ENCODE results near the gene FHIT. TPM values are rescaled to one million over a fixed set of nuclear protein-coding genes. Genes with fewer than 3 reads are reported as not detected.

The FHIT gene
- total RNA-seq, 1 donor from 2014 or later, result 20.2 TPM

GRCh38 chr3:60013241-60013640 lies 1238.0 kb downstream of the FHIT start:
- Mint-ChIP-seq H3K9me3 (ENCODE audit: unreplicated experiment) (no peaks in the 10 kb centered on the region), H3K27ac (ENCODE audit: unreplicated experiment) (no peak overlapping the region), H3K4me1 (ENCODE audit: unreplicated experiment) (no peaks in the 10 kb centered on the region), H3K4me3 (ENCODE audit: unreplicated experiment) (no peak overlapping the region), H3K36me3 (ENCODE audit: low read depth, unreplicated experiment) (no peaks in the 10 kb centered on the region), H3K27me3 (ENCODE audit: unreplicated experiment) (no peaks in the 10 kb centered on the region)
- no peak for DNase-seq (ENCODE audit: low spot score)
- TF ChIP-seq, protein P1, sequence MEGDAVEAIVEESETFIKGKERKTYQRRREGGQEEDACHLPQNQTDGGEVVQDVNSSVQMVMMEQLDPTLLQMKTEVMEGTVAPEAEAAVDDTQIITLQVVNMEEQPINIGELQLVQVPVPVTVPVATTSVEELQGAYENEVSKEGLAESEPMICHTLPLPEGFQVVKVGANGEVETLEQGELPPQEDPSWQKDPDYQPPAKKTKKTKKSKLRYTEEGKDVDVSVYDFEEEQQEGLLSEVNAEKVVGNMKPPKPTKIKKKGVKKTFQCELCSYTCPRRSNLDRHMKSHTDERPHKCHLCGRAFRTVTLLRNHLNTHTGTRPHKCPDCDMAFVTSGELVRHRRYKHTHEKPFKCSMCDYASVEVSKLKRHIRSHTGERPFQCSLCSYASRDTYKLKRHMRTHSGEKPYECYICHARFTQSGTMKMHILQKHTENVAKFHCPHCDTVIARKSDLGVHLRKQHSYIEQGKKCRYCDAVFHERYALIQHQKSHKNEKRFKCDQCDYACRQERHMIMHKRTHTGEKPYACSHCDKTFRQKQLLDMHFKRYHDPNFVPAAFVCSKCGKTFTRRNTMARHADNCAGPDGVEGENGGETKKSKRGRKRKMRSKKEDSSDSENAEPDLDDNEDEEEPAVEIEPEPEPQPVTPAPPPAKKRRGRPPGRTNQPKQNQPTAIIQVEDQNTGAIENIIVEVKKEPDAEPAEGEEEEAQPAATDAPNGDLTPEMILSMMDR (IDR thresholded peaks at IDR 0.05; ENCODE audit: unreplicated experiment), result no peak

DNA sequence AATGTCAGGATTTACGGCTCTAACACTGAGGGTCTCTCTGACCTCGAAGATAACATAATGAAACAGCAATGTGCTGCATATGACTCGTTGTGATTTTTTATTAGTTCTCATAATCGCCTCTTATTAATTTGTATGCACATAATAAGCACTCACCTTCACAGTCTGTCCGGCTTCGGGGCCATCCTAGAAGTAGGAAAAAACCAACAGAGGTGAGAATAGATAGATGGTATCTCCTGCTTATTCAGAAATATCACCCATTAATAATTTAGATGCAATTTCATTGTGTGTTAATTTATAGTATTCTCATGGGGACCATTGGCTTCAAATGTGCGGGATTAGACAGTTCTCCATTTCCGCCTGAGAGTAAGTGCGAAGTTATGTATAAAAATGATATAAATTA lies 1240.0 kb downstream of the FHIT start:
- no peak for DNase-seq (ENCODE audit: low spot score)
- no peaks in the 10 kb centered on the region for H3K9me3 Mint-ChIP-seq (ENCODE audit: unreplicated experiment)
- H3K4me1 Mint-ChIP-seq (ENCODE audit: unreplicated experiment), result no peaks in the 10 kb centered on the region
- no peak overlapping the region for H3K27ac Mint-ChIP-seq (ENCODE audit: unreplicated experiment)
- no peaks in the 10 kb centered on the region for H3K27me3 Mint-ChIP-seq (ENCODE audit: unreplicated experiment)
- no peaks in the 10 kb centered on the region for H3K36me3 Mint-ChIP-seq (ENCODE audit: low read depth, unreplicated experiment)
- TF ChIP-seq, protein P1 (IDR thresholded peaks at IDR 0.05; ENCODE audit: unreplicated experiment), result no peak
- no peak overlapping the region for H3K4me3 Mint-ChIP-seq (ENCODE audit: unreplicated experiment)

DNA sequence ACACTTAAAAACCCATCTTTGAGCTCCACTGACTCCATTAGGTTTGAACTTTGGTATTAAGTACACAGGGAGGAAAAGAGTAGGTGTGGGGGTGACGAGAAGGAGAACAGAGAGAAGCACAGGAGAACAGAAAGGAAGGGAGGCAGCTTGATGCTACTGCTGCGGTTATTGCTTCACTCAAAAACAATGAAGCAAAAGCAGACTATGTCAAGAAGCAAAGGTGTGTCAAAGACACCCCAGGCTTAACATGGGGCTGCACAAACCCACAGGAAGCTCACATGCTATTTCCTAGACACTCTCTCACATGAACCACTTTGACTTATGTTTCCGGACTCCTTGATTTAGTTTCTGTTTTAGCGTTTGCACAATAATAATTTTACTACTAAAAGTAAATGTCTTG lies 1240.5 kb downstream of the FHIT start:
- Mint-ChIP-seq H3K9me3 (ENCODE audit: unreplicated experiment) (no peaks in the 10 kb centered on the region), H3K27me3 (ENCODE audit: unreplicated experiment) (no peaks in the 10 kb centered on the region), H3K27ac (ENCODE audit: unreplicated experiment) (no peak overlapping the region), H3K4me3 (ENCODE audit: unreplicated experiment) (no peak overlapping the region), H3K36me3 (ENCODE audit: low read depth, unreplicated experiment) (no peaks in the 10 kb centered on the region), H3K4me1 (ENCODE audit: unreplicated experiment) (no peaks in the 10 kb centered on the region)
- TF ChIP-seq, protein P1 (IDR thresholded peaks at IDR 0.05; ENCODE audit: unreplicated experiment), result no peak
- no peak for DNase-seq (ENCODE audit: low spot score)

DNA sequence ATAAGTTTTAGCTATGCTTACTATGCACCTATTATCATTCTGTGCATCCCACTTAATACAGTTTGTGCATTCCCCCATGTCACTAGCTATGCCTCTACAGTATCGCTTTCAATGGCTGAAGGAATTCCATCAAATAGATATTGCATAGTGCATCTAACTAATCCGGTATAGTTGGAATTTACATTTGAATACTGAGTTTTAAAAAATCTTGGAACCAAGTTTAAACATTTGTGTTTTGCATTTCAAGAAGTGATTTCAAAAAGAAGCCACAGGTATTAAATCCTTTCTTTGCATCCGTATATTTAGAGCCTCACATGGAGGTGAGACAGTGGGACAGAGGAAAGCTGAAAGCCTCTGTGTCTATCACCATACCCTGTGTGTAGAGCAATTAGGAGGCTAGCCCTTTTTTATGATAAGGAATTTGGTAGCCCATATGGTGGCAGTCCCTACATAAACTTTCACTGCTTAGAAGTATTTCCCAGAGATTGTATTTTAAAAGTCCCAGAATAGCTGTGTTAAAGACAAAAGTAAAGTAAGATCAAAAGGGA lies 1241.2 kb downstream of the FHIT start:
- Mint-ChIP-seq H3K36me3 (ENCODE audit: low read depth, unreplicated experiment) (no peaks in the 10 kb centered on the region), H3K4me3 (ENCODE audit: unreplicated experiment) (no peak overlapping the region), H3K4me1 (ENCODE audit: unreplicated experiment) (no peaks in the 10 kb centered on the region), H3K27me3 (ENCODE audit: unreplicated experiment) (no peaks in the 10 kb centered on the region), H3K27ac (ENCODE audit: unreplicated experiment) (no peak overlapping the region), H3K9me3 (ENCODE audit: unreplicated experiment) (no peaks in the 10 kb centered on the region)
- DNase-seq (ENCODE audit: low spot score), result no peak
- TF ChIP-seq, protein P1 (IDR thresholded peaks at IDR 0.05; ENCODE audit: unreplicated experiment), result no peak

GRCh38 chr3:60001369-60001768 lies 1249.9 kb downstream of the FHIT start:
- TF ChIP-seq, protein P1 (IDR thresholded peaks at IDR 0.05; ENCODE audit: unreplicated experiment), result no peak
- Mint-ChIP-seq H3K27ac (ENCODE audit: unreplicated experiment) (no peak overlapping the region), H3K4me1 (ENCODE audit: unreplicated experiment) (no peaks in the 10 kb centered on the region), H3K27me3 (ENCODE audit: unreplicated experiment) (no peaks in the 10 kb centered on the region), H3K9me3 (ENCODE audit: unreplicated experiment) (no peaks in the 10 kb centered on the region), H3K4me3 (ENCODE audit: unreplicated experiment) (no peak overlapping the region), H3K36me3 (ENCODE audit: low read depth, unreplicated experiment) (no peaks in the 10 kb centered on the region)
- DNase-seq (ENCODE audit: low spot score), result no peak
